AG04450 (cell line): ENCODE data around the gene LAMA2. TPM values are rescaled to one million over a fixed set of nuclear protein-coding genes. Genes with fewer than 3 reads are reported as not detected.

Experiments used
- CTCF ChIA-PET: fragments of 300-600, 350-600 bp; formaldehyde crosslinking; extraction: SDS; loops from one replicate; lab custom pipeline; 2022; ENCODE audit warnings: antibody characterized with exemption, inconsistent platforms; lab: Charles Lee
- POLR2A ChIA-PET: fragments of 350-600 bp; formaldehyde crosslinking; extraction: SDS; loops from one replicate; lab custom pipeline; 2021; ENCODE audit warnings: antibody characterized with exemption, inconsistent platforms; lab: Yijun Ruan, JAX
- DNase-seq: peaks from one replicate; pipeline ENCODE4 v3.0.0-alpha.2; 2011; ENCODE audit warnings: low read depth, low spot score
- H3K27ac ChIP-seq: one replicate; pipeline ENCODE4 v1.5.1; 2012; ENCODE audit warnings: low read depth, low read length, control low read depth
- H3K27me3 ChIP-seq: one replicate; pipeline ENCODE4 v1.6.0; 2012; ENCODE audit warnings: low read length; ENCODE audit not compliant: control insufficient read depth, insufficient read depth
- H3K4me3 ChIP-seq: 2 replicates; pipeline ENCODE4 v1.5.1; 2011; ENCODE audit warnings: mild to moderate bottlenecking, low read depth, low read length, control low read depth
- H3K9me3 ChIP-seq: 2 replicates; pipeline ENCODE4 v1.5.1; 2012; ENCODE audit warnings: low read length; ENCODE audit not compliant: control insufficient read depth, insufficient read depth
- CTCF ChIP-seq: IDR thresholded peaks from 2 replicates; pipeline ENCODE4 v1.5.1; 2011; ENCODE audit warnings: low read depth, low read length, control low read depth, inconsistent platforms
- polyA plus RNA-seq: library from polyadenylated mRNA; depleted of rRNA; stranded (reverse); fragments of >200 nt; gene quantifications from 2 replicates; pipeline ENCODE4 v1.2.3, GENCODE V29; 2011

Gene LAMA2
- polyA plus RNA-seq, 1 experiment: 33.0 TPM

GRCh38 chr6:129236001-129236517 lies 353.1 kb downstream of the LAMA2 start:
- no peaks in the 10 kb centered on the region for H3K27me3 ChIP-seq
- CTCF ChIA-PET: no interaction called here
- H3K4me3 ChIP-seq: no peak overlapping the region
- no peak overlapping the region for H3K27ac ChIP-seq
- POLR2A ChIA-PET: no interaction called here
- no peaks in the 10 kb centered on the region for H3K9me3 ChIP-seq
- no peak for TF ChIP-seq CTCF
- no peak for DNase-seq

GRCh38 chr6:129238991-129239390 lies 356.1 kb downstream of the LAMA2 start:
- ChIA-PET CTCF (no interaction called here), POLR2A (no interaction called here)
- H3K27ac ChIP-seq: no peak overlapping the region
- no peak overlapping the region for H3K4me3 ChIP-seq
- TF ChIP-seq CTCF: no peak
- DNase-seq: no peak
- no peaks in the 10 kb centered on the region for H3K27me3 ChIP-seq
- H3K9me3 ChIP-seq: no peaks in the 10 kb centered on the region

GRCh38 chr6:129239825-129240491 lies 357.0 kb downstream of the LAMA2 start:
- H3K27ac ChIP-seq: no peak overlapping the region
- H3K4me3 ChIP-seq: no peak overlapping the region
- TF ChIP-seq CTCF: no peak
- no peaks in the 10 kb centered on the region for H3K27me3 ChIP-seq
- no peak for DNase-seq
- ChIA-PET CTCF (no interaction called here), POLR2A (no interaction called here)
- no peaks in the 10 kb centered on the region for H3K9me3 ChIP-seq

GRCh38 chr6:129240492-129240853 lies 357.5 kb downstream of the LAMA2 start:
- no peak for DNase-seq
- Histone ChIP-seq H3K9me3 (no peaks in the 10 kb centered on the region), H3K4me3 (no peak overlapping the region), H3K27me3 (no peaks in the 10 kb centered on the region), H3K27ac (no peak overlapping the region)
- CTCF ChIA-PET: interaction anchor here (1.4 kb wide), 1 partner anchor 130 kb away, joined by 5 read pairs; no protein-coding TSS in a partner anchor
- TF ChIP-seq CTCF: no peak
- POLR2A ChIA-PET: no interaction called here

- Histone ChIP-seq H3K9me3 (no peaks in the 10 kb centered on the region), H3K27me3 (no peaks in the 10 kb centered on the region), H3K27ac (no peak overlapping the region), H3K4me3 (no peak overlapping the region)
- no peak for DNase-seq
- ChIA-PET CTCF (no interaction called here), POLR2A (no interaction called here)
- no peak for TF ChIP-seq CTCF
These were observed 359.6 kb downstream of the LAMA2 start for GRCh38 chr6:129242546-129242945.
